ENCODE data around the gene MLPH. TPM values are rescaled to one million over a fixed set of nuclear protein-coding genes. Genes with fewer than 3 reads are reported as not detected.

Gene MLPH
- 207 to 326 TPM (median 306 TPM) in 5 replicates for total RNA-seq (2022; extraction: Qiagen RNA extraction; ENCODE audit: low read depth)

GRCh38 chr2:237486819-237487448, at the start of gene MLPH:
MLPH (plus strand) TSS chr2:237487251; CDS start chr2:237493427, 6,176 bp downstream.

GRCh38 chr2:237566401-237567235, 79.6 kb downstream of the MLPH start, which contains the start of gene PRLH:
PRLH (plus strand) TSS chr2:237566574; CDS start chr2:237566574, 0 bp downstream.

GRCh38 chr2:237590272-237591140, 103.5 kb downstream of the MLPH start, which contains the start of gene RAB17:
RAB17 (minus strand) TSS chr2:237590734; CDS start chr2:237586154, 4,580 bp downstream.

Other genes starting within 250 kb of the MLPH start
- gene COL6A3, start 73.1 kb upstream of the MLPH start, total RNA-seq (2022; extraction: Qiagen RNA extraction; ENCODE audit: low read depth), result 0.12 to 0.24 TPM (median 0.15 TPM) in 5 replicates
- not detected in 5 replicates for gene PRLH, start 79.3 kb downstream of the MLPH start, total RNA-seq (2022; extraction: Qiagen RNA extraction; ENCODE audit: low read depth)
- 0.16 to 0.33 TPM (median 0.28 TPM) in 4 of 5 replicates, not detected in the other for gene RAB17, start 103.5 kb downstream of the MLPH start, total RNA-seq (2022; extraction: Qiagen RNA extraction; ENCODE audit: low read depth)
- 68.9 to 107 TPM (median 96.3 TPM) in 5 replicates for gene LRRFIP1, start 140.3 kb downstream of the MLPH start, total RNA-seq (2022; extraction: Qiagen RNA extraction; ENCODE audit: low read depth)